Large intestine (tissue), 3 donors: ENCODE data around the gene PRPF18. TPM values are rescaled to one million over a fixed set of nuclear protein-coding genes. Genes with fewer than 3 reads are reported as not detected.

Experiments
- DNase-seq, 2 donors: peaks; one replicate each; pipeline versions ENCODE4 v3.0.0 to v3.0.0-alpha.2; 2013
- H3K27ac ChIP-seq: one replicate; pipeline ENCODE4 v1.5.1; 2013; ENCODE audit warnings: low read length
- H3K27me3 ChIP-seq: 2 replicates; pipeline ENCODE4 v1.6.1; 2013; ENCODE audit warnings: low read length; ENCODE audit not compliant: control insufficient read depth, insufficient read depth
- H3K36me3 ChIP-seq: 2 replicates; pipeline ENCODE4 v1.6.1; 2013; ENCODE audit warnings: low read length; ENCODE audit not compliant: control insufficient read depth, insufficient read depth
- H3K4me1 ChIP-seq: one replicate; pipeline ENCODE4 v1.6.1; 2013; ENCODE audit warnings: low read length; ENCODE audit not compliant: control insufficient read depth, insufficient read depth
- H3K4me3 ChIP-seq: one replicate; pipeline ENCODE4 v1.5.1; 2013; ENCODE audit warnings: low read length
- H3K9me3 ChIP-seq: one replicate; pipeline ENCODE4 v1.6.1; 2013; ENCODE audit warnings: mild to moderate bottlenecking, low read depth, low read length, moderate library complexity; ENCODE audit not compliant: control insufficient read depth
- WGBS: methylation state at CpG from one replicate; pipeline ENCODE4 v1.1.5; 2013; ENCODE audit warnings: low lambda C conversion rate; ENCODE audit not compliant: insufficient coverage; 5-methylcytosine and 5-hydroxymethylcytosine counted together
- polyA plus RNA-seq: library from polyadenylated mRNA; unstranded; fragments of 120-200 nt; gene quantifications from one replicate; pipeline ENCODE4 v1.2.1, GENCODE V29; 2013

PRPF18 gene
- polyA plus RNA-seq, 1 donor: 21.0 TPM

DNA sequence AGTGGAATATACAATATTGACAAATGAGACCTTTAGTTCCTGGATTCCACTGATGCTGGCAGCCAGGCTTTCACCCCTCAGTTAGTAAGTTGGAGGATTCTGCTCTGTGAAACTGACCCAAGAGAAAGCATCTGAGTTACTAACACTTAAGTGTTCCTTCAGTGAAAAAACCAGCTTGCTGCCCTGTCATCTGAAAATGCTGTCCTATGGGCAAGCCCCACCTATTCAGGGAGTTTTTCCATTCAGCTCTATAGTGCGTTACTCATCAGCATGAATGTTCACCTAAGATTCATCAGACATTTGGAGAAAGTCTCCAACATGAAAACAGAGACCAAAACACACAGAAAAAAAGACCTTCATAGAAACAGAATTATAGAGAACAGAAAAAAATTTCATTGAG lies 37.9 kb downstream of the PRPF18 start:
- H3K4me1 ChIP-seq: no peaks in the 10 kb centered on the region
- H3K9me3 ChIP-seq: no peaks in the 10 kb centered on the region
- no CpG with 5 or more reads among the region's 1 CpG for WGBS
- peaks cover 26% of the 10 kb centered on the region for H3K36me3 ChIP-seq
- H3K27me3 ChIP-seq: no peaks in the 10 kb centered on the region
- no peak for DNase-seq
- H3K4me3 ChIP-seq: no peak overlapping the region
- no peak overlapping the region for H3K27ac ChIP-seq

DNA sequence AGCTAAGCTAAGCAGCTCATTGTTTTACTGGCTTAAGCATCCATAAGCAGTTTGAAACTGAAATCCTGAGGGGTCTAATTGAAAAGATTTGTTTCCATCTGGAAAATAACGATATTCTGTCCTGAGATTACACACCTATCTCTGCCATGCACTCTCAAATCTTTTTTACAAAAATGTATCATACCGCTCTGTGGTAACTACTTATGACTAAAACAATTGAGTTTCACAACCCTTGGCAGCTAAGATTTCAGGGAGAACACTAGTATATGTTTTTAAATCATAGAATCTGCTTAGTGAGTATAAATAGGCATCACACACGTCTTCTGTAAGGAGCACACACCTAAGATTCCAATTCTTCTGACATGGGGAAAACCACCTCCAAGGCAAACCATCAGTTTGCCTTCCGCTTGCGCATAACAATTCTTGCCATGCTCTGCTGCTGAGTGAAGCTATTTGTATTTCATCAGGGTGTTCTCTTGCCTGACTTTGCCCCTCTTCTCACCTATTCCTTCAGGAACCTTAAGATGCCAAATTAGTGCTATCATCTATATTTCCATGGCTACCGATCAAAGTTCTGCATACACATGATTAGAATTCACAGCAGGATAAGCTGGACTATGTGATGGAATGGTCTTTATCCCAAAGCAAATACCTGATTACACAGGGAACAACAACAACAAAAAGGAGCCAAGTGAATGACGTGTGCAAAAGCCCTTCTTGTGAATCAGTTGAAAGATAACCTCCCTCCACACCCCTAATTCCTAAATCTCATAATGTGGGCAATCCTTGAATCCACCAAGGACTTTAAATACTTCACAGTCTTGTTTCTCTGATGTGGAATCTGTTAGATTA lies 40.9 kb downstream of the PRPF18 start:
- H3K36me3 ChIP-seq: peaks cover 22% of the 10 kb centered on the region
- H3K27me3 ChIP-seq: no peaks in the 10 kb centered on the region
- no peaks in the 10 kb centered on the region for H3K4me1 ChIP-seq
- H3K9me3 ChIP-seq: no peaks in the 10 kb centered on the region
- WGBS: 100% methylated on average over 2 of the region's 7 CpGs
- H3K4me3 ChIP-seq: no peak overlapping the region
- no peak for DNase-seq
- H3K27ac ChIP-seq: no peak overlapping the region

DNA sequence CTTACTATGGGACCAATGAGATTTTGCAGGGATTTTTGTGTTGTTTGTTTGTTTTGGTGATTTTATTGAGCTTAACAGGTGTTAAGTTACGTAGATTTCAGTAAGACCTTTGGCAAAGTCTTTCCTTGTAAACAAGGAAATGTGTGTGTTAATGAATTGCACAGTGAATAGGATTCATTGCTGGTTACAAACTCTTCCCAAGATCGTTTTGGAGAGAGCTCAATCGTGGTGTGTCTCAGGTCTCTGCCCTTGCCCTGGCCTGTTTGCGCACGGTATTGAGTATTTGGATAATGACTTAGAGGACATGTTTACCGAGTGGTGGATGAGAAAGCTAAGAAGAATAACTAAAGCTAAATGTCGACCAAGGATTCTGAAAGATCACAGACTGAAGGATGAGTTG lies 41.9 kb downstream of the PRPF18 start:
- no peak overlapping the region for H3K27ac ChIP-seq
- WGBS: 65% methylated on average over 2 of the region's 7 CpGs
- DNase-seq: no peak
- H3K4me3 ChIP-seq: no peak overlapping the region
- no peaks in the 10 kb centered on the region for H3K4me1 ChIP-seq
- H3K27me3 ChIP-seq: no peaks in the 10 kb centered on the region
- H3K9me3 ChIP-seq: no peaks in the 10 kb centered on the region
- H3K36me3 ChIP-seq: peaks cover 24% of the 10 kb centered on the region

DNA sequence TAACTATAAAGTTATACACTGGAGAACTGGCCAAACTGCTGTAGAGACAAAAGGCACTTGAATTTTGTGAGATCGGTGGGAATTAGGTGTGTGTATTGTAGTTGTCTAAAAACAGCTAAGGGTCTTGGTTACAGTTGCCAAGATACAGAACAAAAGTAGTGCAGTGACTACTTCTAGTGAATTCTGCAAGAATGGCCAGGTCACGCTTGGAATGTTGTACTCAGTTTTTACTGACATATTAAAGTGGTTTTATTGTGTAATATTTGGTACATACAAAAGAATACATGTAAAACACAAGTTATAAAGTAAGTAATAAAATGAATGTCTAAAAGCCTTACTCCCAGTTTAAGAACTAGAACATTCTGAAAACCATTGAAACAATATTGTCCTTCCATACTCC lies 42.4 kb downstream of the PRPF18 start:
- H3K4me1 ChIP-seq: peaks cover 2% of the 10 kb centered on the region
- no peak overlapping the region for H3K27ac ChIP-seq
- H3K9me3 ChIP-seq: no peaks in the 10 kb centered on the region
- H3K4me3 ChIP-seq: no peak overlapping the region
- WGBS: 17% methylated on average over 1 of the region's 2 CpGs
- no peaks in the 10 kb centered on the region for H3K27me3 ChIP-seq
- no peak for DNase-seq
- H3K36me3 ChIP-seq: peaks cover 21% of the 10 kb centered on the region

DNA sequence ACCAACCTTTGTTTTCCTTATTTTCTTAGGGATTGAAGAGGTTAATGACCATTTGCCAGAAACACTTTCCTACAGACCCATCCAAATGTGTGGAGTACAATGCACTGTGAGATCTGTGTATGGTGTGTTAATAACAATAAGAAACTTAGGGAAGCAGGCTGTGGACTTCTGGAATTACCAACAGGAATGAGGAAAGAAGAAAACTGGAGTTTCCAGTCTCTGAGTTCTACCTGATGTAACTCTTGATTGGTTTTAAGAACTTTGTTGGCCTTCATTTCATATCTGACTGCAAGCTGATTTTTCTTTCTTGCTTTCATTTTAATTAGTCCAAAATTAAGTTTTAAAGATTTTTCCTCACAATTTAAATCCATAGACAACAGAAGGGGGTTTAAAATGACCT lies 43.5 kb downstream of the PRPF18 start:
- H3K4me3 ChIP-seq: no peak overlapping the region
- peaks cover 3% of the 10 kb centered on the region for H3K4me1 ChIP-seq
- DNase-seq: no peak
- H3K27ac ChIP-seq: no peak overlapping the region
- no peaks in the 10 kb centered on the region for H3K9me3 ChIP-seq
- H3K36me3 ChIP-seq: peaks cover 15% of the 10 kb centered on the region
- no peaks in the 10 kb centered on the region for H3K27me3 ChIP-seq

DNA sequence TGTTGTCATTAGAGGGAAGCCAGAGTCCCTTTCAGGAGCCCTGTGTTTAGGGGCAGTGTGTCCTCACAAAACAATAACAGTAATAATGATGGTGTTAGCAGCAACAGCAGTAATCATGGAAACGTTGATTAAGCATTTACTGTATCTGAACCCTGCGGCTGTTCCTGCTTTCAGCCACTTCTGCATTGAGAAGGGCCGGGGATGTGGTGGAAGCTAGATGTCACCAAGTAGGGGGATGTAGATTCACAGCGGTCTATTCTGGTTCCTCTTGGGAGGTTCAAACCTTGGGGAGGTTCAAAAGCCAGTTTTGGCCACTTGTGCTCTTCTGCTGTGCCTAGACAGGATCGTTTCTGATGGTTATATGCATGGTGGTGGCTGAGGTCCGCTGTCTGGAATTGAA lies 44.8 kb downstream of the PRPF18 start:
- no peaks in the 10 kb centered on the region for H3K9me3 ChIP-seq
- no peak for DNase-seq
- H3K36me3 ChIP-seq: peaks cover 15% of the 10 kb centered on the region
- WGBS: no CpG with 5 or more reads among the region's 6 CpGs
- H3K27ac ChIP-seq: no peak overlapping the region
- no peaks in the 10 kb centered on the region for H3K27me3 ChIP-seq
- no peak overlapping the region for H3K4me3 ChIP-seq
- H3K4me1 ChIP-seq: peaks cover 3% of the 10 kb centered on the region

DNA sequence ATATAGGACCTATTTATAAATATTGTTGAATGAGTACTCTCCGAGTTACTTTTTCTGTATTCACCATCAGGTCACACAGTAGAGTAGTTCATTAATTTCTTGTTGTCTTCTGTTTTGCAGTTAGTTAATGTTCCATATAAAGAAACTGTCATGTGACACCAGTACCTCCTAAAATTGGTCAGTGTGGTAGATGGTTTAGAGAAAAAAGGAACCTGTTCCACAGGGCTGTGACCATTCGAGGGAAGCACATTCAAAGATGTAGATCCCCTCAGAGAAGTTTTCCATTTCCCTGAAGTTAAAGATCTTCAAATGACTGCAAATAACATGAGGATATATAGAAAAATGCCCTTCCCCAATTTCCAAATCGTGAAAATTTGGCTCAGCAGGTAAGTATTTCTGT lies 45.7 kb downstream of the PRPF18 start:
- Histone ChIP-seq H3K27me3 (no peaks in the 10 kb centered on the region), H3K36me3 (peaks cover 15% of the 10 kb centered on the region), H3K27ac (peak overlapping the region; percentile 54), H3K4me3 (no peak overlapping the region), H3K9me3 (no peaks in the 10 kb centered on the region), H3K4me1 (peaks cover 3% of the 10 kb centered on the region)
- no peak for DNase-seq
- WGBS: no CpG with 5 or more reads among the region's 3 CpGs

DNA sequence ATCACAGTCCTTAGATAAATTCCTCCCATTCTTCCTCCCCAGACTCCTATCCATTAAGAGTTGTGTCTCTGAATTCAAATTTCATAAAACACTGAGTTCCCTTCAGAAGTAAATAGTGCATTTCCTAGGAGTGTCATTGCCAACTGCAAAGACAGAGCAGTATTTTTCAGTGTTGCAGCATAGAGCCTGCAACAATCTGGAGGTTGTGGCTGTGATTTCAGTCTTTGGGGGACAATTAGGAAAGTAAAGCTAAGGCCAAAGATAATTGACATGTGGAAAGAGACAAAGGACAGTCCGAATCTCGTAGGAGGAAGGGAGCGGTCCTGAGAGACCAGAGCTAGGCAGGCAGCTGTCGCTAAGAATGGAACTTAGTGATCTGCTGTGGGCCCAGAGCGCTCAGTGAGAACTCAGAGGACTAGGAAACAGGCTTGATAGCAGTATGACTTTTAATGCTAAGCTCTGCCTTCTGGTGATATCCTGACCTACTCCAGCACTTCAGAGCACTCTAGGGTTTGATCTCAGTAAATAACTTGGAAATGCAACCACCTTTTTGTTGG lies 46.2 kb downstream of the PRPF18 start:
- H3K36me3 ChIP-seq: peaks cover 11% of the 10 kb centered on the region
- no peaks in the 10 kb centered on the region for H3K9me3 ChIP-seq
- WGBS: 53% methylated on average over 3 of the region's 5 CpGs
- peak overlapping the region; percentile 54 for H3K27ac ChIP-seq
- peaks cover 3% of the 10 kb centered on the region for H3K4me1 ChIP-seq
- no peak for DNase-seq
- H3K27me3 ChIP-seq: no peaks in the 10 kb centered on the region
- no peak overlapping the region for H3K4me3 ChIP-seq

DNA sequence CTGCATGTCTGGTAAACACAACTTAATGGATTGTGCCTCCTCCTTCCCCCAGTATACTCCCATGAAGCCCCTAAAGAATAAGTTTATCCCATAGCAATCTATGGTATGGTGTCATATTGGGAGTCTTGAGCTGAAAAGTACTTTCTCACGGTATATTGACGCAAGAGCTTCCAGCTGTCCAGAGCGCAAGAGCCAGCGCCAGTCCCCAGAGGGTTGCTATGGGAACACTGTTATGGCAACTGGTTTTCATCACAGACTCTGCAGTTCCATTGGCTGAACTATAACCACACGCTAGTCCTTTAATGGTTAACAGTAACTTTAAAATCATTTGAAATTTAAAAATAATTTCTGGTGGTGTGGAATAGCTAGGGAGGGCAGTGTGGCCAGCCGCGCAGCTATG lies 46.9 kb downstream of the PRPF18 start:
- Histone ChIP-seq H3K27ac (peak overlapping the region; percentile 54), H3K9me3 (no peaks in the 10 kb centered on the region), H3K4me3 (no peak overlapping the region), H3K4me1 (peaks cover 3% of the 10 kb centered on the region), H3K36me3 (peaks cover 14% of the 10 kb centered on the region), H3K27me3 (no peaks in the 10 kb centered on the region)
- WGBS: 83% methylated on average over 2 of the region's 7 CpGs
- DNase-seq: peak; percentile 66 to 73

DNA sequence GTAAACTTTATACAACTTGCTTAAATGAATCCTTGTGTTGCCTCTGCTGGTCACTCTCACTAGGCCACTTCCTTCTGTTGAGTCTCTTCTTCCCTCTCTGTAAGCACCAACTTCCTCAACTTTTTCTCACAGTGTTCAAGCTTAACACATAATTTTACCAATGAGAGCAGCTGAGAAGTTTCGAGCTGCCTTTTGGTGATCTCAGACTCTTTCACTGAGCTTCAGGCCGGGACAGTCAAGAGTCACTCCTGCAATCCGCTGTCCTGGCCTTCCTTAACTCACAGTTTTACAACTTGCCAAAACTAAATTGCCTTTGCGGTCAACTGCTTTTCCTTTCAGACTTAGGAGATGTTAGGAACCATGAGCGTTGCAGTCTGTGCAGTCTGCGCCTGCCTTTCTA lies 47.4 kb downstream of the PRPF18 start:
- Histone ChIP-seq H3K9me3 (no peaks in the 10 kb centered on the region), H3K27me3 (no peaks in the 10 kb centered on the region), H3K4me3 (no peak overlapping the region), H3K27ac (peak overlapping the region; percentile 54), H3K4me1 (peaks cover 3% of the 10 kb centered on the region), H3K36me3 (peaks cover 17% of the 10 kb centered on the region)
- peak in 1 of 2 donors; percentile 36 for DNase-seq
- no CpG with 5 or more reads among the region's 6 CpGs for WGBS

DNA sequence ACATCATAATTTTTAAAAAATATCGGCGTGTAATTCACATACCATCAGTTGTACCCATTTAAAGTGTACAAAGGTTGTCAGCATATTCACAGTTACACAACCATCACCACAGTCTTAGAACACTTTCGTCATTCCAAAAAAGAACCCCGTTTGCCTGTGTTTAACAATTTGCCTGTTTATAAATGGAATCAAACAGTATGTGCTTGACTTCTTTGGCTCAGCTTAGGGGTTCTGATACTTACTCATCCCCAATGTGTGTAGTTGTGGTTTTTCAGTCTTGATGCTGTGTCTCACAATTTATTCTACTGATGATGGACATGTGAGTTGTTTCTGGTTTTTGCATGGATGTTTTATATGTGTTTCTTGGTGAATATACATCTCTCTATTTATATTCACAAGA lies 50.0 kb downstream of the PRPF18 start:
- Histone ChIP-seq H3K27ac (no peak overlapping the region), H3K4me1 (peaks cover 3% of the 10 kb centered on the region), H3K9me3 (no peaks in the 10 kb centered on the region), H3K27me3 (no peaks in the 10 kb centered on the region), H3K36me3 (peaks cover 23% of the 10 kb centered on the region), H3K4me3 (no peak overlapping the region)
- no CpG with 5 or more reads among the region's 4 CpGs for WGBS
- no peak for DNase-seq
